PC-3 (cell line): ENCODE results near the gene MZB1.

Source experiments
- EZH2phosphoT487 ChIP-seq: fragments of 300-600 bp; sonication (generic); IDR thresholded peaks from 2 replicates; pipeline ENCODE4 v1.6.1; 2018; ENCODE audit warnings: mild to moderate bottlenecking, antibody characterized with exemption, low read length, borderline replicate concordance
- TF ChIP-seq, protein P1 (sequence below): fragments of 300-600 bp; sonication (generic); conservative IDR thresholded peaks from 2 replicates; pipeline ENCODE4 v1.5.1; 2017; ENCODE audit warnings: antibody characterized with exemption, low read depth, mild to moderate bottlenecking, low read length

DNA sequence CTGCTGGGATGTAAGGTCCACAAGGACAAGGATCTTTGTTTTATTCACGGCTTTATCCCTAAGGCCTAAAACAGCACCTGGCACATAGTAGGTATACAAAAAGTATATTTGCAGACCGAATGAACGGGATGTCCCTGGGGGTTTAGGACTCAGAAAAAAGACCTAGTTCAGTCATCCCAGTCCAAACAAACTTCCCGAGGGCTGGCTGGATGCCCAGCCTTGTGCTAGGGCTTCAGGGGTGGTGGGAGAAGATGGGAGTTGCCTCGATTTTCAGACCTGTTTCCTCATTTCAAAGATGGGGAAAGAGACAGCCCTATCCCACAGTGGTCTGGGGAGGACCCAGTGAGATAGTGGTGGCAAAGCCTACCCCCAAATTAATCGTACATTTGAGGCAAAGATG is 8.2 kb upstream of the MZB1 start:
- TF ChIP-seq, protein P1, sequence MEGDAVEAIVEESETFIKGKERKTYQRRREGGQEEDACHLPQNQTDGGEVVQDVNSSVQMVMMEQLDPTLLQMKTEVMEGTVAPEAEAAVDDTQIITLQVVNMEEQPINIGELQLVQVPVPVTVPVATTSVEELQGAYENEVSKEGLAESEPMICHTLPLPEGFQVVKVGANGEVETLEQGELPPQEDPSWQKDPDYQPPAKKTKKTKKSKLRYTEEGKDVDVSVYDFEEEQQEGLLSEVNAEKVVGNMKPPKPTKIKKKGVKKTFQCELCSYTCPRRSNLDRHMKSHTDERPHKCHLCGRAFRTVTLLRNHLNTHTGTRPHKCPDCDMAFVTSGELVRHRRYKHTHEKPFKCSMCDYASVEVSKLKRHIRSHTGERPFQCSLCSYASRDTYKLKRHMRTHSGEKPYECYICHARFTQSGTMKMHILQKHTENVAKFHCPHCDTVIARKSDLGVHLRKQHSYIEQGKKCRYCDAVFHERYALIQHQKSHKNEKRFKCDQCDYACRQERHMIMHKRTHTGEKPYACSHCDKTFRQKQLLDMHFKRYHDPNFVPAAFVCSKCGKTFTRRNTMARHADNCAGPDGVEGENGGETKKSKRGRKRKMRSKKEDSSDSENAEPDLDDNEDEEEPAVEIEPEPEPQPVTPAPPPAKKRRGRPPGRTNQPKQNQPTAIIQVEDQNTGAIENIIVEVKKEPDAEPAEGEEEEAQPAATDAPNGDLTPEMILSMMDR = no peak
- no peak for TF ChIP-seq EZH2phosphoT487
